Raji (cell line): ENCODE data around the gene NTM.

Experiments used
- POLR2A ChIP-seq: IDR thresholded peaks from 2 replicates; pipeline ENCODE4 v1.6.1; 2011; ENCODE audit warnings: low read depth, low read length, control low read depth; ENCODE audit not compliant: insufficient read depth

Gene NTM

GRCh38 chr11:131463649-131464425 lies 93.4 kb downstream of the NTM start:
- TF ChIP-seq POLR2A = no peak

- no peak for TF ChIP-seq POLR2A
Observed at GRCh38 chr11:131464461-131464860, 94.0 kb downstream of the NTM start.

- TF ChIP-seq POLR2A = no peak
Observed at GRCh38 chr11:131465039-131465438, 94.6 kb downstream of the NTM start.

GRCh38 chr11:131465746-131466145 lies 95.3 kb downstream of the NTM start:
- no peak for TF ChIP-seq POLR2A

- no peak for TF ChIP-seq POLR2A
Observed at GRCh38 chr11:131467645-131468394, 97.4 kb downstream of the NTM start.

- TF ChIP-seq POLR2A = no peak
Observed at GRCh38 chr11:131468565-131468964, 98.2 kb downstream of the NTM start.

GRCh38 chr11:131470216-131470925 lies 100.0 kb downstream of the NTM start:
- TF ChIP-seq POLR2A = no peak

GRCh38 chr11:131471976-131472375 lies 101.6 kb downstream of the NTM start:
- no peak for TF ChIP-seq POLR2A

GRCh38 chr11:131474947-131475346 lies 104.5 kb downstream of the NTM start:
- no peak for TF ChIP-seq POLR2A

GRCh38 chr11:131476266-131476665 lies 105.9 kb downstream of the NTM start:
- TF ChIP-seq POLR2A = no peak

GRCh38 chr11:131478341-131478740 lies 107.9 kb downstream of the NTM start:
- TF ChIP-seq POLR2A = no peak

- no peak for TF ChIP-seq POLR2A
Observed at GRCh38 chr11:131481303-131481702, 110.9 kb downstream of the NTM start.

- no peak for TF ChIP-seq POLR2A
Observed at GRCh38 chr11:131481971-131482370, 111.6 kb downstream of the NTM start.

- TF ChIP-seq POLR2A = no peak
Observed at GRCh38 chr11:131483453-131483852, 113.0 kb downstream of the NTM start.

GRCh38 chr11:131483877-131484276 lies 113.5 kb downstream of the NTM start:
- no peak for TF ChIP-seq POLR2A

- no peak for TF ChIP-seq POLR2A
Observed at GRCh38 chr11:131486100-131486499, 115.7 kb downstream of the NTM start.
